ACHN (cell line): ENCODE measurements around the gene ATP11C.
"Not testable (repeated sequence)": the region's sequence is repeated elsewhere in the genome, so short reads cannot be mapped to it uniquely, and the experiment has no call there.

ENCODE experiments used
- DNase-seq: peaks from one replicate; pipeline ENCODE4 v3.0.0-alpha.2; 2015
- in situ Hi-C: cut with HindIII; loops from 2 replicates; pipeline ENCODE4 v1.10.0; 2017; ENCODE audit warnings: low sequenced_read_pairs, low pct_ligation_motif_present, low pct_unique_long_range_greater_than_20kb

The ATP11C gene

GRCh38 chrX:139881130-139881529 lies 51.7 kb downstream of the ATP11C start:
- no peak for DNase-seq
- in situ Hi-C loops = no loop called here

GRCh38 chrX:139877710-139878414 lies 55.0 kb downstream of the ATP11C start:
- in situ Hi-C loops = no loop called here
- DNase-seq = no peak

- in situ Hi-C loops = no loop called here
- DNase-seq = no peak
These were observed 57.0 kb downstream of the ATP11C start for GRCh38 chrX:139875841-139876240.

GRCh38 chrX:139869796-139870195 lies 63.1 kb downstream of the ATP11C start:
- in situ Hi-C loops = no loop called here

GRCh38 chrX:139864640-139865039 lies 68.2 kb downstream of the ATP11C start:
- in situ Hi-C loops = no loop called here
- DNase-seq = no peak

More at GRCh38 chrX:139869796-139870195, 63.1 kb downstream of the ATP11C start:
- DNase-seq = no peak

- DNase-seq = no peak
- in situ Hi-C loops = no loop called here
These were observed 70.6 kb downstream of the ATP11C start for GRCh38 chrX:139862208-139862607.

- in situ Hi-C loops, DNase-seq: not testable (repeated sequence)
These were observed 76.0 kb downstream of the ATP11C start for GRCh38 chrX:139856826-139857225.

GRCh38 chrX:139851730-139852129 lies 81.1 kb downstream of the ATP11C start:
- no peak for DNase-seq
- in situ Hi-C loops = no loop called here

GRCh38 chrX:139850968-139851367 lies 81.9 kb downstream of the ATP11C start:
- in situ Hi-C loops = no loop called here

GRCh38 chrX:139844884-139845283 lies 88.0 kb downstream of the ATP11C start:
- DNase-seq = no peak
- in situ Hi-C loops = no loop called here

More at GRCh38 chrX:139850968-139851367, 81.9 kb downstream of the ATP11C start:
- no peak for DNase-seq

- no peak for DNase-seq
- in situ Hi-C loops = no loop called here
These were observed 88.7 kb downstream of the ATP11C start for GRCh38 chrX:139844163-139844562.

GRCh38 chrX:139842326-139843185 lies 90.3 kb downstream of the ATP11C start:
- in situ Hi-C loops = no loop called here
- DNase-seq = no peak

GRCh38 chrX:139836335-139836734 lies 96.5 kb downstream of the ATP11C start:
- DNase-seq, in situ Hi-C loops: not testable (repeated sequence)

- in situ Hi-C loops = no loop called here
- no peak for DNase-seq
These were observed 98.0 kb downstream of the ATP11C start for GRCh38 chrX:139834879-139835278.

GRCh38 chrX:139832718-139833309 lies 100.0 kb downstream of the ATP11C start:
- DNase-seq = no peak
- in situ Hi-C loops = no loop called here

GRCh38 chrX:139831675-139832456 lies 101.0 kb downstream of the ATP11C start:
- in situ Hi-C loops = no loop called here
- peak; percentile 54 for DNase-seq

- DNase-seq = no peak
- in situ Hi-C loops = no loop called here
These were observed 101.8 kb downstream of the ATP11C start for GRCh38 chrX:139831017-139831416.

- no peak for DNase-seq
- in situ Hi-C loops = no loop called here
These were observed 104.0 kb downstream of the ATP11C start for GRCh38 chrX:139828830-139829229.

- in situ Hi-C loops = no loop called here
- peak; percentile 54 for DNase-seq
These were observed 104.8 kb downstream of the ATP11C start for GRCh38 chrX:139828033-139828432.
